ENCODE results near the gene KASH5.

Gene KASH5

DNA sequence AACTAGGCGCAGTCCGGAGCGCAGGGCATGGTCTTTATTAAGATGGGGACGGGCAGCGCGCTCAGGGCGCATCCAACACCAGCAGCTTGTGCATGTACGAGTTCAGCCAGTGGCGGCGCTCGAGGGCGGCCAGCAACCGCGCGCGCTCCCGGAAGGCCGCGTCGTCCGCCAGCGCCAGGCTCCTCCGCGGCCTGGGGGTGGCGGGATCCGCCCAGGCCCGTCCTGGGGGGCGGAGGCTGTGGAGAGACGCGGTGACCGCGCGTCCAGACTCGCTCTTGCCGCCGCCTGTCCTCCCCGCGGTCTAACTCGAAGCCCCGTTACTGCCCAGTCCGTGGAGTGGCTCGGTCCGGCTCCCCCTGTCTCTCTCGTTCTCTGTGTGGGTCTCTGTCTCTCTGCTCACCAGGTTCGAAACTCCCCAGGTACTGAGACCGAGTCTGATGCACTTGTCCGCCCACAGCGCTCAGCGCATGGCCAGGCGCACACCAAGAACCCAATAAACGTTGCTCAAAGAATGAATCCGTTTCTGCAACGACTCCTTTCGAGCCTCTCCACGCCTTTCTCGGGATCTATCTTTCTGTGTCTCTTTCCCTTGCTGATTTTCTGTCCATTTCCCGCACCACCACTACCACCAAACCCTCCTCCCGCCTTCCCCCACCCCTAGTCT, 34.5 kb downstream of the KASH5 start:
- peak; percentile 35 for DNase-seq

DNA sequence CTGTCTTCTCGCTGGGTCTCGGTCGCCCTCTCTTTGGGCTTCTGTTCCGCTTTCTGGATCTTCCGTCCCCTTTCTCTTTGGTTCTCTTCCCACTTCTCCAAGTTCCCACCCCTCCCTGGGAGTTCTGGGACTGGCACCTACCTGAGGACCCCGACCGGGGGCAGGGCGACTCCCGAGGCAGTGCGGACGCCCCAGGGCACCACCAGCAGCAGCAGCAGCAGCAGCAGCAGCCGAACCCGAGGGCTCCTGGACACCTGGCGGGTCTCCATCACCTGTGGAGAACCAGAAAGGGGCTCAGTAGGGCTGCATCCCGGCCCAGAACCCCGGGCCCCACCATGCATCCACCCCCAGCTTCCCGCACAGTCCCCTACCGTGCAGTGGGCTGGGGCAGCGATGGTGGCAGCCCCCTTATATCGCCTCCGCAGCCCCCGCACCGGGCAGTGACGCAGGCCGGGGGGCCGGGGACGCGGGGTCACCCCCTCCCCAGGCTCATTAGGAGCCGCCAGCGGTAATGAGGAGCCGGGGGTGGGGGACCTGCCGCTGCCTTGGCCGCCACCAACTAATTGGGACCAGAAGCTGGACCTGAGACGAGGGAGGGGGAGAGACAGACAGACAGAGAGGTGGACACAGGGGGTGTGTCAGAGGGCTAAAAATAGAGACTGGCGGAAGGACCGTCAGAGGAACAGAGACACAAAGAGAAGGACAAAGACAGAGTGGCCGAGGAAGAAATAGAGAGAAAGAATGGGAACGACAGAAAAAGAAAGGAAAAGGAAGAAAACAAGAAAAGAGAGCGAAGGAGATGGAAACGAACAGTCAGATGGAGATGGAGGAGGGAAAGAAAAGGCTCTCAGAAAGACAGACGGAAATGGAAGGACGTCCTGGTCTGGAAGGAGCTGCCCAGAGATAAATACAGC, 35.3 kb downstream of the KASH5 start, which contains the start of gene PTH2:
Gene PTH2, minus strand, starts transcription at position 371 of the 914 bp plus-strand sequence. Its CDS starts 102 bp downstream, at position 269.
- DNase-seq = no peak

DNA sequence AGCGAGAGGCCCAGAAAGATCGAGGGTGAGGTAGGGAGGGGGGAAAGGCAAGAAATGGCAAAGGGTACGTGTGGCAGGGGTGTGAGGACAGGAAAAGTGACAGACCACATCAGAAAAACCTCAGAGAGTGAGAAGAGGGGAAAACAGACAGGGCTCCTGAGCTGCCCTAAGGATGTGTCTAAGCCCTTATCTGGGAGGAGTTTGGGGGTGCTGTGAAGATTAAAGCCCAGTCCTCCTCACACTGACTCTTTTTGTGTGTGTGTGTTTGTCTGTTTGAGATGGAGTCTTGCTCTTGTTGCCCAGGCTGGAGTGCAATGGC, 35.9 kb downstream of the KASH5 start:
- DNase-seq = no peak

DNA sequence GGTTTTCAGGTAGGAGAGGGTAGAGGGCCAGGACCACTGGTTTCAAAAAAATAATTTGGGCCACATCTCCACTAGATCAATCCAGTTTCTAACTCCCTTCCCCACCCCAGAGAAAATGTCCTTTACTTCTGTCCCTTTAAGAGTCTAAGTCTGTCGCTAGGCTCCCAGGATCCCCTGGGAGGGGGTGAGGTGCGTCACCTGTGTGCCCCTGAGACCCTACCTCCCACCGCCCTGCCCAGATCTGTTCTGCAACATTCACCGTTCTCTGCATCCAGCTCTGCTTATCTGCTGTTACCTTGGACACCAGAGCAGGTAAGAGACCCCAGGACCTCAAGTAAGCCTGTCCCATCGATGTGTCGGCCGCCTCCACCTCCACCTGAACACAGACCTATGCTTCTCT, 37.1 kb downstream of the KASH5 start, which contains the start of gene GFY:
Gene GFY, plus strand, starts transcription at position 211 of the 400 bp plus-strand sequence. CDS start 1,043 bp downstream, outside the sequence.
- DNase-seq = no peak

DNA sequence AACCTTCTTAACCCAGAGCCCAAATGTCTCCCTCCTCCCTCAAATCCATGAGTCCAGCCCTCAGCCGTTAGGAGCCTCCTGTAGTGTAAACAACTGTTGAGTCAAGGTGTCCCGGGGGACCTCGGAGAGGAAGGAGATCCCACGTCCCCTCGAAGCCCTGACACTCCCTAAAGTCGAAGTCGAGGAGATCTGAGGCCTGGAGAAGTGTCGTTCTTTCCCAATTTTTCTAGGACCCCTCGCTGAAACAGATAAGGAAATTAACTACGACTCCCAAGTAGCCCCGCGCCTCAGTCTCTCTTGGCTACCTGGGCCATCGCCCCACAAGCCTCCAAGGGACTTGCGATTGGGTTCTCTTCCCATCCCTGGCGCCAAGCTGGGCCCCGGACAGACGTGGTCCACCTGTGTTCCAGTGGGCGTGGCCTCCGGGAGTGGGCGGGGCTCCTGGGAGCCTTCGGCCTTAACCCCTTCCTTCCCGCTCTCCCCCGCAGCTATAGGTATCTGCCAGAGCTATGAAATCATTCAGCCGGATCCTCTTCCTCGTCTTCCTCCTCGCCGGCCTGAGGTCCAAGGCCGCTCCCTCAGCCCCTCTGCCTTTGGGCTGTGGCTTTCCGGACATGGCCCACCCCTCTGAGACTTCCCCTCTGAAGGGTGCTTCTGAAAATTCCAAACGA, 38.0 kb downstream of the KASH5 start:
- DNase-seq = no peak

DNA sequence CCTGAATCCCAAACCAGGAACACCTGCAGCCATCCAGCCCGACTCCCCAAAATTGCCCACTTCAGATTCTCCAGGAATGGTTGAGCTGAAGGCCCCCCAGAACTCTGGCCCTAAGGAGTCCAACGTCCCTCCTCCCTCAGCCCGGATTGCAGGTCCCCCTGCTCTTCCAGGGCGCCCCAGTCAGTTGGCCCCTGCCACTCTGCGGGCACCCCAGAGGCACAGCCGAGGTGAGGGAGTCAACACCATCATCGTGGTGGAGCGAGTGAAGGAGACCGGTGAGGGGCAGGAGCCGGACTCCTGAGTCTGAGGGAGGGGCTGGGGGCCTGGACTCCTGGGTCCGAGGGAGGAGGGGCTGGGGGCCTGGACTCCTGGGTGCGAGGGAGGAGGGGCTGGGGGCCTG, 39.3 kb downstream of the KASH5 start:
- no peak for DNase-seq

DNA sequence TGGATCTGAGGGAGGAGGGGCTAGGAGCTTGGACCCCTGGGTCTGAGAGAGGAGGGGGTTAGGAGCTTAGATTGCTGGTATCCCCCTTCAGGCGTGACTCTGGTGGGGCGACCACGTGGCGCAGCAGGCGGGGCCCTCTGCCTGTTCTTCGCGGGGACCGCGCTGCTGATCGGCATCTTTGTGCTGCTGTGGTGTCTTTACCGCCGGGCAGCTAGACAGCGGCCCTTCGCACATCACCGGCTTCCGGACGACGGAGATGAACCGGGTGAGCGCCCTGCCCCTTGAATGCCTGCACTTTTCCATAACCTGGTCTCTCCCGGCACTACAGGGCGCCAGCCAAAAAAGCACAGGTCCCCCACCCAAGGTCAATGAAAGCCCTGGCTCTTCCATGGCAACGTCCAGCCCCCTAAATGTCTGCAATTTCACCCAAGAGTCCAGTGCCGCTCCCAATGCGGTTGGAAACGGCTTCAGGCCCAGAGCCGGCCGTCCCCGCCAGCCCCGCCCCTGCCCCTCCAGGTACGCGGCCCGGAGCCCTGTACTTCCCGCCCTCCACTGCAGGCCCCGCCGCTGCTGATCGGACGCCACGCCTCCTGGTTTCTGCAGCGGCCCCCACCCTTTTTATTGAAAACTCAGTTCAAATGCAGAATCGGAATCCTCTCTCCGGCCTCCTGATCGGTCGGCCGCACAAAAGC, 40.0 kb downstream of the KASH5 start:
- no peak for DNase-seq

DNA sequence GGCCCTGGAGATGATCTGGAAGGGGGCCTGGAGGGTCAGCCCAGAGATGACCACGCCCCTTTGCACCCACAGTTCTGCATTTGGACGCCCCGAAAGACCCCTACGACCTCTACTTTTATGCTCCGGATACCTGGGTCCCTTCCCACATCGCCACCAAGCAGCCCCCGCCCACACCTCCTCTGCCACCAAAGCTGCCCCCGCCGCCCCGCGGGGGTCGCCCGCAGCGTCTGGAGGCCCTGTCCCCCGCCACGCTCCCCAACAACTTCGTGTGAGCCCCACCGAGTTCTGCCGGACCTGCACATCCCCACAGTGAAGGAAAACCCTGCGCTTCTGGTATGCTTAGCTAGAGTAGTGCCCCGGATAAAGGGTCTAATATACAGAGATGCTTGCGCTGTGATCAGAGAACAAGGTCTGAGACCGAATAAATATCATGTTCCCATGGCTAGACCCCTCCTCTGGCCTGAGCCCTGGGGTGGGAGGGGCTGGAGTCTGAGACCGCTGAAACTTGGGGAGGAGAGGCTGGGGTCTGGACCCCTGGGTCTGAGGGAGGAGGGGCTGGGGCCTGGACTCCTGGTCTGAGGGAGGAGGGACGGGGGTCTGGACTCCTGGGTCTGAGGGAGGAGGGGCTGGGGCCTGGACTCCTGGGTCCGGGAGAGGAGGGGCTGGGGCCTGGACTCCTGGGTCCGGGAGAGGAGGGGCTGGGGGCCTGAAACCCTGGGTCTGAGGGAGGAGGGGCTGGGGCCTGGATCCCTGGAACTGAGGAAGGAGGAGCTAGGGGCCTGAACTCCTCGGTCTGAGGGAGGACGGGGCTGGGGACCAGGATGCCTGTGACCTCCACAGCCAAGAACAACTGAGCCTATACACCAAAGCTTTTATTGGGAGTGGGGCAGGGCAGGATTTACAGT, 40.8 kb downstream of the KASH5 start:
- DNase-seq = no peak

DNA sequence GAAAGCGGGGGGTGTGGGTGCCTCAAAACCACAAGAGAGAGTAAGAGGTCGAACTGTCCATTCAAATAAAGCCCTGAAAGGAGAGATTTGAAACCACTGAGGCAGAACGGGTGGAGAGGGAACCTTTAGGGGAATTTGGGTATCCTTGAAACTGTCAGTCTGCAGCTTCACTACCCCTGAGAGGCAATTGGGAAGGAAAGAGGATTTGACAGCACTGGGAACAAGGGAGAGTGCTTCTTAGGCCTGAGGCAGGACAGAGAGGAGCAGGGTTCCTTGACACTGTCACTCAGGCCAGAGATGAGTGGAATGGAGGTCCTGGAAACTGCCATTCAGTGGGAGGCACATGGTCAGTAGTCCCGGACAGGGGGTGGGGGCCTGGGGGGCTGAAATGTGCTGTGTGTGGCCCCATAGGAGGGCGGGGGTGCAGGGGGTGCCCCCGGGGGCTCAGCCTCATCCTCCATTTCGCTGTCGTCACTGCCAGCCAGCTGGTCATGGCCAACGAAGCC, 42.2 kb downstream of the KASH5 start:
- no peak for DNase-seq

DNA sequence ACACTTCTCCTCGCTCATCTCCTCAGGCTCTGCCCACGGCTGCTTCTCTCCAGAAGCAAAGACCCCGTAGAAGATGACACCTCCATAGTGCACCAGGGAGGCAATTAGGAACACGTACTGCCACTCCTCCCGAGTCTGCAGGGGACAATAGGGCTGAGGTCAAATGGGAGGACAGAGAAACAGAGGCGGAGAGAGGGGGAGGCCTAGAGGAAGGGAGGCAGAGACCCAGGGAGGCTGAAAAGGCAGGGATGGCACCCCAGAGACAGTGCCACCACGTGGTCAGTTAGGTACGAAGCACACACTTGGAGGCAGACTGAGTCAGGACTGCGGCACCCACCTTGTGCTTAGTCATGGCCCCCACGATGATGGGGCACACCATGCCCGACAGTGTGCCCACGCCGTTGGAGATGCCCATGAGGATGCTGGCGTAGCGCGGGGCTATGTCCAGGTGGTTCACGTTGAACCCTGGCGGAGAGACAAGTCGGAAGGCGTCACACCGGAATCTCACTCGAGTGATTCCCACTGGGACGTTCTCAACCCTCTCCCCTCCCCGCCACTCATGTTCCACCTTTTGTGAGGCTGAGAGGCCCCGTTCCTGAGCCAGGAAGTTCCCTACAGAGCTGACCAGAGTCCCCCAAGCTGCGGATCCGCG, 42.8 kb downstream of the KASH5 start:
- DNase-seq = no peak

DNA sequence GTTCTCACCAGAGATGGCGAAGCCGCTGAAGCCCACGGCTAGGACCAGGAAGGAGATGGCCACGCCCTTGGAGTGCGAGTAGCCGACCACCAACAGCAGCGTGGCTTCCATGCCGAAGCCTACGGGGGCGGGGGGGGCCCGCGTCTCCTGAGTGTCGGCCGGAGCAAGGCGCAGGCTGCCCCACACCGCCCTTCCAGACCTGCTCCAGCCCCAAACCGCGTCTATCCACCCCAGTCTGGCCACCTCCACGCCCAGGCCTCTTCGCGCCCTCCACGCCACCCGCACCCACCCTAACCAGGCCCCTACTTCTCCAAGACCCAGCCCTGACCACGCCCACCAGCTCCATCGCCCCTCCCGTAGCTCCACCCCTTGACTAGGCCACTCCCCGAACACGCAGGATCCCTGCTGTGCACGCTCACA, 43.3 kb downstream of the KASH5 start:
- no peak for DNase-seq

DNA sequence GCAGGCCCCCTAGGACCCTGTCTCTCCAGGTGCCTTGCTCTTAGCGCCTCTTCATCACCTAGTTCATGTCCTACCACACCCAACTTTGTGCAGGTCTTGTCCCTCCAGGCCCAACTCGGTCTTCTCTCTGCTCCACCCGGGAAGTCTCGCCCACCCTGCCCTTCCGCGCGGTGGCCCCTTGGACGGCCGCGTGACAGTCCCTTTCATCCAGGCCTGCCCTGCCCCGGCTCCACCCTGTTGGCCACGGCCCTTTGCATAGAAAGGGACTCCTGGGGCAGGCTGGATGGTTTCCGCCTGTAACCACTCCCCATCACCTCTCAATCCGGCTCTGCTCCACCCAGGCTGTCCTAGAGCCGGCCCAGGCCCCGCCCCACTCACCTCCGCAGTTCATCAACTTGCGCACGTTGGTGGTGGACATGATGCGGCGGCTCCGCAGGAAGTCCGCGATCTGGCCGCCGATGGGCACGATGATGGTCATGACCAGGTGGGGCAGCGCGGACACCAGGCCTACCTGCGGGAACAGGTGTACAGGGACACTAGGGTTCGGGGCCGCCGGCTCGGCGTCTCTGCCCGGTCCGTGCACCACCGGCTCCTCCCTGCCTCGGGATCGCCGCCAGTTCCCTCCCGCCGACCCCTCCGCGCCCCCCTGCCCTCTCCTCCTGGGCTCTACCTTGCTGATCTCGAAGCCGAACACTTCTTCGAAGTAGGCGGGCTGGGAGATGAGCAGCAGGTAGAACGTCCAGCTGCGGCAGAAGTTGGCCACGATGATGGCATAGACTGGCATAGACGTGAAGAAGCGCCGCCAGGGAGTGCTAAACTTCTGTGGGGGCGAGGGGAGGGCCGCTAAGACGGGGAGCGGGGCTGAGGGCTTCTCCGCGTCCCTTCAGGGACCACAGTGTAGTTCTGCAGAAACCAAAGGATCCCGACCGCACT, 44.4 kb downstream of the KASH5 start:
- no peak for DNase-seq

DNA sequence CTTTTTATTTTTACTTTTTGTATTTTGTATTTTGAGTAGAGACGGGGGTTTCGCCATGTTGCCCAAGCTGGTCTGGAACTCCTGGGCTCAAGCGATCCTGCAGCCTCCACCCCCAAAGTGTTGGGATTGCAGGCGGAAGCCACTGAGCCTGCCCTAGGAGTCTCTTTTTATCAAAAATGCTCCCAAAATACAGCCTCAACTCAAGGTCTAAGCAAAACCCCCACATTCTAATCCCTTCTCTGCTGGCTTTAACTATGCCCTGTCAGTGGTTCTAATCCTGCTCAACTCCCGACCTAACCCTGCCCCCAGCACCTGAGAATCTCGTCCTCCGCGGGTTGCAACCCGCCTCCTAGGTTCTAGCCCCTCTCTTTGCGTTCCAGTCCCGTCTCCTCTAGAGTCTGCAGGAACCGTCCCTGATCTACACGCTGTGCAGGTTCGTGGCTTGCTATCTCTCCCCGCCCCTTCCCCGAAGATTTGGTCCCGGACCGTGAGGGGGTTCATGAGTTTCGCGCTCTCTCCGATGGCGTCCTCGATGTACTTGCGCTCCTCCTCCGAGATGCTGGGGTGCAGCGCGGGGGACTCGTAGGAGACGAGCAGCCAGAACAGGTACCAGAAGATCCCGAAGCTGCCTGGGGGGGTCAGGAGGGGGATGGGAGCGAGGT, 45.3 kb downstream of the KASH5 start:
- DNase-seq = no peak

DNA sequence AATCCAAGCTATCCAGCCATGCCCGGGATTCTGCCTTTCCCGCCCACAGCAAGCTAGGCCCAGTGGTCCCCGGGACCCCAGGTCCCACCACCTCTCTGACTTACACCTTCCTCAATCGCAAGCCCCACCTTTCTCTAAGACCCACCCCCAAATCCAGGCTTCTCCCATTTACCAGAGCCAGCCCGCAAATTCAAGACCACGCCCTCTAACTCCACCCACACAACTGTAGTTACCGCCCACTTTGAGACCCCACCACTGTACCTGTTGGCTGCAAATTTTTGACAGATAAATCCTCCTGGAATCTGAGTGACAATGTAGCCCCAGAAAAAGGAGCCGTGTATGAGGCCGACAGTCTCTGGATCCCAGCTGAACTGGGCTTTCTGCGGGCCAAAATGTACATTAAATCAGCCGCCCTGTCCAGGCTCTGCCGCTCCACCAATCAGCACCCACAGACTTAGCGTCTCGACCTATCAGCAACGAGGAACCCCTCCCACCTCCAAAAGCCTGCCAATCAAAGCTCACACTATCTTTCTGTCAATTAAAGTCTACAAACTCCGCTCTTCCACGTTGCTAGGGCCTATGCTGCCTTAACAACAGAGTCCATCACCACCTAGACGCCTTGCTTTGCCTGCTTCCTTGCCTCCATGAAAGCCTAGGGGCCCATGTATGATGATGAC, 47.0 kb downstream of the KASH5 start:
- no peak for DNase-seq

DNA sequence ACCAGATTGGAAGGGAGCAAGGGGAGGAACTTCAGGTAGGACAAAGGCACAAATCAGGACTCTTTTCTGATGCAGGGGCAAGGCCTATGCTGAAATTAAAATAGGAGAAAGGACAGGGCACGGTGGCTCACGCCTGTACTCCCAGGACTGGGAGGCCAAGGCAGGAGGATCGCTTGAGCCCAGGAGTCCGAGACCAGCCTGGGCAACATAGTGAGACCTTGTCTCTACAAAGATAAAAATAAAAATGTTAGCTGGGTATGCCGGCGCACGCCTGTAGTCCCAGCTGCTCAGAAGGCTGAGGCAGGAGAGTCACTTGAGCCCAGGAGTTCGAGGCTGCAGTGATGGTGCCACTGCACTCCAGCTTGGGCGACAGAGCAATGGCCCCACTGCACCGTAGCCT, 47.6 kb downstream of the KASH5 start:
- no peak for DNase-seq

DNA sequence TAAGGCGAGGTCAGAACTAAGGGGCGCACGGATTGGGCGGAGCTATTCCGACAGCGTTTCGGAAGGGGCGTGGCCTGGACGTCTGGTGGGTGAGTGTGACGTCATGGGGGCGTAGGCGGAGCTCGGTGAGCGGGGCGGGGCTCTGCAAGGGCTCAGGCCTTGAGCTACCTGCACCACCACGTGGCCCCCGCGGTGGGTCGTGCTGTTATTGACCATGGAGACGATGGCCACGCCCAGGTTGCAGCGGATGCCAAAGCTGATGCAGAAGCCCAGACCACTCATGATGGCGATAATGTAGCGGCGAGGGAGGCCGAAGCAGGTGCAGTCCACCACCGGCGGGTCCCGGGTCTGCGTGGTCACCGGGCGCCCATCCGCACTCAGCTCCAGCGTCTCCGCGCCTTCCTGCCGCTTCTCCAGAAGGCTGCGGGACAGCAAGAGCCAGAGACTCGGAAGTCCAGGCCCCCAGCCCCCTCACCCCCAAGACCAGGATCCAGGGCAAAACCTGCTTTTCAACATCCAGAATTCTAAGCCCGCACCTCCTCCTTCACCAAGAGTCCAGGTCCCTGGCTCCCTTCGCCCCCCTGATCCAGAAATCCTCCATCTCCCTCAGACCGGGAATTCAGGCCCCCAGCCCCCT, 48.5 kb downstream of the KASH5 start:
- DNase-seq = no peak

DNA sequence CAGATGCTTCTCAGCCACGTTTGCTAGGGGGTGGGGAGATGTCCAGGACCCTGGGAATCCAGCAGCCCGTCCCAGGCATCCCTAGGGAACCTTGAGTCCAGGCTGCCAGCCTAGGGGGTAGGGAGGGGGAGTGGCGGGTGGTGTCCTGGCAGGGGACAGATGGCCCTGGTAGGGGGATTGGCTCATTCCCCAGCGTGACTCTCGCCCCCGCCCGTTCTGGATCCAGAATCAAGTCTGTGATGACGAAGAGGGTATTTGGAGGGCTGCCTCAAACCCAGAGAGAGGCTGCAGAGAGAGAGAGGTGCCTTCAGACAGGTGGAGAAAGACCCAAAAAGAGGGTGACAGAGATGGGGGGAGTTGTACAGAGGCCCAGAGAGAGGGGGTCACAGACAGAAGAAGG, 49.2 kb downstream of the KASH5 start:
- DNase-seq = no peak

DNA sequence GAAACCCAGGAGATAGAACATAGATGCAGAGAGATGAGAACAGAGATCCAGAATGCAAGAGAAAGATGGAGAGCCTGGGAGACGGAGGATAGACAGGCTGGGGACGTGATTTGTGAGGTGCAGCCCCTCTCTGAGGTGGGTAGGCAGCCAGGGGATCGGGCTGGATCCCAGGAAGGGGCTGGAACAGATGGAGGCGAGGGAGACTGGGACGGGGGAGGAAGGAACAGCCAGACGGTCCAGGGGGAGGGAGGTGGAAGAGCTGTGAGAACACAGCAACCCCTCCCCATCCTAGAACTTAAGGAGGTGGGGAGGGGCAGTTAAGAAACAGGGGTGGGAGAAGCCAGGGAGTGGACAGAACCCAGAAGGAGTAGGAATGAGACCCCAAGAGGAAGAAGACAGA, 50.2 kb downstream of the KASH5 start:
- no peak for DNase-seq

Measured in fibroblast of skin of scalp (primary cell).